A549 (cell line): ENCODE measurements around the gene YPEL1.

Experiments used
- CEBPB ChIP-seq, 2 experiments: fragments of >200 bp in 1 of 2; sonication (Bioruptor Twin) in 1 of 2; formaldehyde crosslinking in 1 of 2; IDR thresholded peaks; 2 replicates each; pipeline ENCODE4 v1.6.1; 2012 to 2016
- CTCF ChIP-seq: fragments of >200 bp; sonication (Bioruptor Twin); formaldehyde crosslinking; IDR thresholded peaks from 3 replicates; pipeline ENCODE4 v1.5.1; 2016
- FOSL2 ChIP-seq, 2 experiments: fragments of 450-650 bp in 1 of 2; fragments of >200 bp in 1 of 2; sonication (Bioruptor Twin) in 1 of 2; formaldehyde crosslinking; IDR thresholded peaks; 2 replicates each; pipeline versions ENCODE4 v1.5.0 to v1.6.1; 2016 to 2020; ENCODE audit warnings: mild to moderate bottlenecking in 1 of 2, moderate library complexity in 1 of 2
- HEYL ChIP-seq: fragments of 250-450 bp; sonication (Bioruptor Pico); IDR thresholded peaks from 2 replicates; pipeline ENCODE4 v1.8.0; 2021; ENCODE audit warnings: mild to moderate bottlenecking, moderate library complexity
- HMGXB4 ChIP-seq: fragments of 250-450 bp; sonication (Bioruptor Pico); IDR thresholded peaks from 2 replicates; pipeline ENCODE4 v1.5.0; 2021; ENCODE audit warnings: mild to moderate bottlenecking, moderate library complexity, borderline replicate concordance
- JUN ChIP-seq, 2 experiments: fragments of >200 bp; sonication (Bioruptor Twin); formaldehyde crosslinking; IDR thresholded peaks; 2 replicates in 1 of 2; 3 replicates in 1 of 2; pipeline ENCODE4 v1.6.1; 2016 to 2017
- MAFK ChIP-seq: fragments of 450-650 bp; IDR thresholded peaks from 2 replicates; pipeline ENCODE4 v1.6.1; 2014; ENCODE audit not compliant: partially characterized antibody
- MYC ChIP-seq: IDR thresholded peaks from 2 replicates; pipeline ENCODE4 v1.6.1; 2012; ENCODE audit warnings: mild to moderate bottlenecking, inconsistent platforms, low read length, improper control_type of control experiment, borderline replicate concordance
- POLR2A ChIP-seq: IDR thresholded peaks from 2 replicates; pipeline ENCODE4 v1.6.1; 2012; ENCODE audit warnings: mild to moderate bottlenecking, low read length
- RAD21 ChIP-seq, 2 experiments: fragments of >200 bp in 1 of 2; sonication (Bioruptor Twin) in 1 of 2; formaldehyde crosslinking in 1 of 2; IDR thresholded peaks in 1 of 2; conservative IDR thresholded peaks in 1 of 2; 2 replicates in 1 of 2; 3 replicates in 1 of 2; pipeline ENCODE4 v1.6.1; 2012 to 2018; ENCODE audit warnings: inconsistent platforms in 1 of 2
- REST ChIP-seq: fragments of 200-600 bp; sonication (generic); IDR thresholded peaks from 2 replicates; pipeline ENCODE4 v1.6.1; 2016; ENCODE audit warnings: antibody characterized with exemption, mild to moderate bottlenecking, moderate library complexity
- RFX5 ChIP-seq: fragments of 450-650 bp; IDR thresholded peaks from 2 replicates; pipeline ENCODE4 v1.7.1; 2014; ENCODE audit warnings: antibody characterized with exemption, mild to moderate bottlenecking, moderate library complexity
- SREBF2 ChIP-seq: fragments of 450-650 bp; IDR thresholded peaks from 2 replicates; pipeline ENCODE4 v1.6.1; 2014; ENCODE audit warnings: mild to moderate bottlenecking, moderate library complexity
- ZFP36 ChIP-seq: fragments of 450-650 bp; IDR thresholded peaks from 2 replicates; pipeline ENCODE4 v1.6.1; 2014; ENCODE audit warnings: borderline replicate concordance; ENCODE audit not compliant: partially characterized antibody

GRCh38 chr22:21651521-21652009, 84.0 kb downstream of the YPEL1 start:
- no peak for TF ChIP-seq CTCF
- no peak for TF ChIP-seq JUN (IDR thresholded peaks at IDR 0.05)
- no peak for TF ChIP-seq MYC
- TF ChIP-seq REST = no peak
- TF ChIP-seq RFX5 = no peak
- TF ChIP-seq POLR2A = no peak
- no peak for TF ChIP-seq ZFP36
- no peak for TF ChIP-seq HMGXB4
- TF ChIP-seq RAD21 (conservative IDR thresholded peaks at IDR 0.05 in 1 of 2, IDR thresholded peaks at IDR 0.05 in 1 of 2) = no peak
- TF ChIP-seq MAFK = no peak
- TF ChIP-seq HEYL (CRISPR knock-in tag) = no peak
- no peak for TF ChIP-seq SREBF2
- no peak for TF ChIP-seq FOSL2 (IDR thresholded peaks at IDR 0.05)
- TF ChIP-seq FOSL2 (CRISPR knock-in tag; IDR thresholded peaks at IDR 0.05) = no peak
- no peak for TF ChIP-seq CEBPB (IDR thresholded peaks at IDR 0.05)
